ENCODE measurements around the gene MYMX.
A peak's percentile ranks its signal among the peaks of the same experiment; 100 is the strongest.

GRCh38 chr6:44265007-44265721 lies 48.4 kb downstream of the MYMX start, which contains the start of gene NFKBIE:
- TF ChIP-seq CTCF (conservative IDR thresholded peaks at IDR 0.05; ENCODE audit: low read depth, low read length) (peak; percentile 33), POLR2A (IDR thresholded peaks at IDR 0.05; ENCODE audit: low read depth, low read length) (peak; percentile 98), CHD1 (IDR thresholded peaks at IDR 0.05; ENCODE audit: low read depth, low read length) (0 out of 2 replicates have a peak, but pooled peaks have one; percentile 39), BHLHE40 (IDR thresholded peaks at IDR 0.05; ENCODE audit: low read depth, low read length) (no peak), NFE2L2 (IDR thresholded peaks at IDR 0.05; ENCODE audit: low read depth, low read length) (no peak), MAZ (IDR thresholded peaks at IDR 0.05; ENCODE audit: borderline replicate concordance, low read depth, low read length) (peak; percentile 89; the same call in 1 of the 2 replicates), MAFK (IDR thresholded peaks at IDR 0.05; ENCODE audit: low read depth, low read length) (no peak), RAD21 (IDR thresholded peaks at IDR 0.05; ENCODE audit: low read length) (no peak), RCOR1 (IDR thresholded peaks at IDR 0.05; ENCODE audit: insufficient replicate concordance, low read length) (no peak), RFX5 (IDR thresholded peaks at IDR 0.05; ENCODE audit: low read depth, low read length) (no peak), CEBPB (IDR thresholded peaks at IDR 0.05; ENCODE audit: low read depth, low read length) (no peak)

Data from IMR-90 (cell line).